Glomerular endothelial cell (primary cell): Measurements from ENCODE around the gene HERC3. TPM values are rescaled to one million over a fixed set of nuclear protein-coding genes. Genes with fewer than 3 reads are reported as not detected.
"Not testable (repeated sequence)": the region's sequence is repeated elsewhere in the genome, so short reads cannot be mapped to it uniquely, and the experiment has no call there.

Experiments used
- DNase-seq: peaks from one replicate; pipeline ENCODE4 v3.0.0-alpha.2; 2011; ENCODE audit warnings: low read depth, low spot score; ENCODE audit errors: extremely low read depth
- total RNA-seq: library from RNA; depleted of rRNA; stranded (reverse); fragments of >200 nt; gene quantifications from 2 replicates; pipeline ENCODE4 v1.2.3, GENCODE V29; 2015

The HERC3 gene
- total RNA-seq, 1 donor from 2014 or later = 9.1 TPM

GRCh38 chr4:88606832-88607231 lies 14.6 kb downstream of the HERC3 start:
- DNase-seq = no peak

GRCh38 chr4:88609387-88609786 lies 17.1 kb downstream of the HERC3 start:
- DNase-seq = no peak

GRCh38 chr4:88609794-88610193 lies 17.5 kb downstream of the HERC3 start:
- not testable (repeated sequence) for DNase-seq

GRCh38 chr4:88610771-88611170 lies 18.5 kb downstream of the HERC3 start:
- DNase-seq = no peak

- no peak for DNase-seq
Observed at GRCh38 chr4:88613417-88613875, 21.2 kb downstream of the HERC3 start.

- DNase-seq = no peak
Observed at GRCh38 chr4:88614058-88614457, 21.8 kb downstream of the HERC3 start.

- no peak for DNase-seq
Observed at GRCh38 chr4:88616275-88617150, 24.2 kb downstream of the HERC3 start.

GRCh38 chr4:88618782-88619485 lies 26.7 kb downstream of the HERC3 start:
- DNase-seq = no peak

GRCh38 chr4:88619971-88620370 lies 27.7 kb downstream of the HERC3 start:
- no peak for DNase-seq

- DNase-seq = no peak
Observed at GRCh38 chr4:88621763-88622327, 29.6 kb downstream of the HERC3 start.

- no peak for DNase-seq
Observed at GRCh38 chr4:88623097-88623496, 30.8 kb downstream of the HERC3 start.

GRCh38 chr4:88628746-88629145 lies 36.5 kb downstream of the HERC3 start:
- no peak for DNase-seq

GRCh38 chr4:88629826-88630225 lies 37.5 kb downstream of the HERC3 start:
- DNase-seq = no peak

GRCh38 chr4:88630756-88631155 lies 38.5 kb downstream of the HERC3 start:
- DNase-seq = no peak

GRCh38 chr4:88643932-88644331 lies 51.7 kb downstream of the HERC3 start:
- DNase-seq = no peak

- DNase-seq = no peak
Observed at GRCh38 chr4:88645994-88646393, 53.7 kb downstream of the HERC3 start.

GRCh38 chr4:88646528-88647280 lies 54.4 kb downstream of the HERC3 start:
- DNase-seq = no peak

- DNase-seq = no peak
Observed at GRCh38 chr4:88649716-88650115, 57.4 kb downstream of the HERC3 start.

- DNase-seq = no peak
Observed at GRCh38 chr4:88653371-88653946, 61.2 kb downstream of the HERC3 start.

GRCh38 chr4:88655226-88655625 lies 62.9 kb downstream of the HERC3 start:
- DNase-seq = no peak
